GM12878 (cell line): ENCODE data around the gene UNCX. TPM values are rescaled to one million over a fixed set of nuclear protein-coding genes. Genes with fewer than 3 reads are reported as not detected.

Experiments used
- ATAC-seq: fragments of 200-7000 bp; cut with Tn5 transposase; 3 replicates; pipeline ENCODE4 v1.9.1; 2020; ENCODE audit warnings: mild to moderate bottlenecking, moderate library complexity
- BruUV-seq: library from RNA; stranded (reverse); fragments of 400-500 nt; replicated peaks from 2 replicates; lab custom pipeline; 2021; lab: Mats Ljungman, UMichigan
- CTCF ChIA-PET: fragments of 300-600 bp; sonication (Branson Sonifier 250); formaldehyde crosslinking; extraction: SDS; loops from one replicate; lab custom pipeline; 2021; ENCODE audit warnings: inconsistent platforms; lab: Yijun Ruan, JAX
- POLR2A ChIA-PET: fragments of 350-600 bp; formaldehyde crosslinking; extraction: SDS; loops from one replicate; lab custom pipeline; 2021; ENCODE audit warnings: inconsistent platforms; lab: Charles Lee
- RAD21 ChIA-PET: fragments of 300-600 bp; sonication (Branson Sonifier 250); formaldehyde crosslinking; loops from one replicate; lab custom pipeline; 2023; ENCODE audit warnings: antibody characterized with exemption; ENCODE audit not compliant: unreplicated experiment; lab: Charles Lee
- SMC1A ChIA-PET: fragments of 300-600 bp; sonication (Branson Sonifier 250); formaldehyde crosslinking; loops from one replicate; lab custom pipeline; 2023; ENCODE audit not compliant: unreplicated experiment, uncharacterized antibody; lab: Charles Lee
- DNase-seq: peaks from one replicate; pipeline ENCODE4 v3.0.0-alpha.2; 2011; ENCODE audit warnings: low read depth, low spot score
- FAIRE-seq: peaks from 3 replicates; lab custom pipeline; 2011; peaks lifted over from hg19 to GRCh38; lab: Jason Lieb, UNC
- H2AFZ ChIP-seq: 2 replicates; pipeline ENCODE4 v1.6.0; 2011; ENCODE audit warnings: low read depth, low read length, control low read depth; ENCODE audit not compliant: control insufficient read depth
- H3K27ac ChIP-seq: 2 replicates; pipeline ENCODE4 v1.5.1; 2011; ENCODE audit warnings: control low read depth; ENCODE audit not compliant: control insufficient read depth, insufficient read depth
- H3K27me3 ChIP-seq, 2 experiments: replicated peaks in 1 of 2; 2 replicates each; pipeline versions ENCODE4 v1.6.0 to v1.6.1; 2011; ENCODE audit warnings: low read length in 1 of 2; ENCODE audit not compliant: control insufficient read depth in 2 of 2, insufficient read depth in 2 of 2
- H3K36me3 ChIP-seq, 2 experiments: 2 replicates each; pipeline ENCODE4 v1.5.1; 2011; ENCODE audit warnings: low read length in 1 of 2; ENCODE audit not compliant: control insufficient read depth in 2 of 2, insufficient read depth in 2 of 2
- H3K4me1 ChIP-seq: 2 replicates; pipeline ENCODE4 v1.6.1; 2011; ENCODE audit warnings: mild to moderate bottlenecking, low read length, moderate library complexity, mixed read lengths; ENCODE audit not compliant: control insufficient read depth, insufficient read depth
- H3K4me2 ChIP-seq: 2 replicates; pipeline ENCODE4 v1.6.0; 2011; ENCODE audit warnings: control low read depth; ENCODE audit not compliant: control insufficient read depth, insufficient read depth
- H3K4me3 ChIP-seq: fragments of 200-600 bp; sonication (generic); 2 replicates; pipeline ENCODE4 v1.5.1; 2016
- H3K79me2 ChIP-seq: 2 replicates; pipeline ENCODE4 v1.6.0; 2011; ENCODE audit warnings: low read length; ENCODE audit not compliant: control insufficient read depth, insufficient read depth
- H3K9ac ChIP-seq: 2 replicates; pipeline ENCODE4 v1.8.0; 2011; ENCODE audit warnings: low read length, control low read depth, mixed read lengths; ENCODE audit not compliant: control insufficient read depth, insufficient read depth
- H3K9me3 ChIP-seq: replicated peaks from 3 replicates; pipeline ENCODE4 v1.5.1; 2011; ENCODE audit warnings: mild to moderate bottlenecking, low read length; ENCODE audit not compliant: control insufficient read depth, insufficient read depth
- H4K20me1 ChIP-seq: 2 replicates; pipeline ENCODE4 v1.6.0; 2011; ENCODE audit not compliant: control insufficient read depth, insufficient read depth
- BHLHE40 ChIP-seq, 2 experiments: fragments of 450-650 bp in 1 of 2; IDR thresholded peaks; 2 replicates each; pipeline ENCODE4 v1.6.1; 2011 to 2017; ENCODE audit warnings: low read depth in 2 of 2, borderline replicate concordance in 1 of 2, improper control_type of control experiment in 1 of 2, low read length in 1 of 2, mild to moderate bottlenecking in 1 of 2
- CHD2 ChIP-seq: IDR thresholded peaks from 2 replicates; pipeline ENCODE4 v1.6.1; 2011; ENCODE audit warnings: low read depth, low read length, improper control_type of control experiment, borderline replicate concordance
- ESRRA ChIP-seq: IDR thresholded peaks from 2 replicates; pipeline ENCODE4 v1.6.1; 2012; ENCODE audit warnings: mild to moderate bottlenecking, low read length, improper control_type of control experiment
- HCFC1 ChIP-seq: fragments of 150-350 bp; IDR thresholded peaks from 2 replicates; pipeline ENCODE4 v1.6.1; 2014; ENCODE audit warnings: low read length
- KLF5 ChIP-seq: fragments of 450-650 bp; IDR thresholded peaks from 2 replicates; pipeline ENCODE4 v1.6.1; 2014; ENCODE audit warnings: mild to moderate bottlenecking; ENCODE audit not compliant: partially characterized antibody
- NFIC ChIP-seq: IDR thresholded peaks from 2 replicates; pipeline ENCODE4 v1.6.1; 2012; ENCODE audit warnings: low read depth, mild to moderate bottlenecking, inconsistent platforms, low read length, moderate library complexity
- NFXL1 ChIP-seq: fragments of 450-650 bp; IDR thresholded peaks from 2 replicates; pipeline ENCODE4 v1.6.1; 2017; ENCODE audit warnings: antibody characterized with exemption, mild to moderate bottlenecking, borderline replicate concordance
- NR2C2 ChIP-seq: IDR thresholded peaks from 2 replicates; pipeline ENCODE4 v1.6.1; 2011; ENCODE audit warnings: borderline replicate concordance, low read depth; ENCODE audit not compliant: control insufficient read depth, insufficient read length
- PML ChIP-seq: IDR thresholded peaks from 2 replicates; pipeline ENCODE4 v1.6.1; 2012; ENCODE audit warnings: low read length, inconsistent platforms
- POLR2AphosphoS5 ChIP-seq: IDR thresholded peaks from 2 replicates; pipeline ENCODE4 v1.6.1; 2011; ENCODE audit warnings: mild to moderate bottlenecking, low read length, inconsistent platforms
- REST ChIP-seq: IDR thresholded peaks from 2 replicates; pipeline ENCODE4 v1.6.1; 2012; ENCODE audit warnings: mild to moderate bottlenecking, low read depth, low read length
- SMC3 ChIP-seq: IDR thresholded peaks from 2 replicates; pipeline ENCODE4 v1.6.1; 2011; ENCODE audit warnings: low read length, improper control_type of control experiment, borderline replicate concordance
- STAT1 ChIP-seq: fragments of 450-650 bp; conservative IDR thresholded peaks from 2 replicates; pipeline ENCODE4 v1.6.1; 2014; ENCODE audit warnings: antibody characterized with exemption, mild to moderate bottlenecking
- YBX1 ChIP-seq: fragments of 450-650 bp; IDR thresholded peaks from 2 replicates; pipeline ENCODE4 v1.6.1; 2016; ENCODE audit warnings: antibody characterized with exemption
- ZNF24 ChIP-seq: fragments of 450-650 bp; IDR thresholded peaks from 2 replicates; pipeline ENCODE4 v1.6.1; 2017; ENCODE audit warnings: antibody characterized with exemption, mild to moderate bottlenecking
- ZNF384 ChIP-seq: IDR thresholded peaks from 2 replicates; pipeline ENCODE4 v1.6.1; 2012; ENCODE audit warnings: low read depth, mild to moderate bottlenecking, low read length, improper control_type of control experiment, borderline replicate concordance
- ZZZ3 ChIP-seq: IDR thresholded peaks from 2 replicates; pipeline ENCODE4 v1.6.1; 2011; ENCODE audit warnings: low read depth; ENCODE audit not compliant: control insufficient read depth, insufficient read length
- WGBS: methylation state at CpG from one replicate; pipeline ENCODE4 v1.1.6; 2016; ENCODE audit warnings: low lambda C conversion rate; ENCODE audit not compliant: insufficient replicate concordance, insufficient coverage; ENCODE audit errors: missing lambda C conversion rate; 5-methylcytosine and 5-hydroxymethylcytosine counted together
- in situ Hi-C: fragments of 300-500 bp; cut with MboI; formaldehyde crosslinking; loops from 9 replicates; pipeline ENCODE4 v1.14.3; 2018; ENCODE audit warnings: mixed read lengths
- intact Hi-C: fragments of 100-400 bp; cut with micrococcal nuclease; formaldehyde crosslinking; loops from one replicate; pipeline ENCODE4 v1.14.2; 2022; ENCODE audit not compliant: unreplicated experiment
- polyA plus RNA-seq, 11 experiments: library from polyadenylated mRNA; depleted of rRNA in 4 of 11; unstranded in 6 of 11; stranded (reverse) in 5 of 11; fragments of >200 nt; fragmentation: Nextera tagmentation in 4 of 11; fragmentation: Illumina TruSeq in 1 of 11; extraction: Ambion mirVana in 4 of 11; extraction: Trizol in 1 of 11; gene quantifications; 1 replicate in 1 of 11; 2 replicates in 10 of 11; pipeline versions ENCODE4 v1.2.1 to v1.2.3, GENCODE V29; 2011 to 2016; ENCODE audit warnings: inconsistent platforms in 2 of 11, missing spikeins in 2 of 11, low read depth in 1 of 11
- total RNA-seq, 4 experiments: library from RNA; depleted of rRNA in 3 of 4; stranded (reverse); fragments of >200 nt in 3 of 4; fragmentation: Illumina TruSeq in 1 of 4; extraction: Trizol in 1 of 4; gene quantifications; 2 replicates each; pipeline versions ENCODE4 v1.2.1 to v1.2.3, GENCODE V29; 2013 to 2021

UNCX gene
- total and polyA plus RNA-seq, 10 of the 15 experiments (the other 5 are each of a cell fraction or from before 2014, with no cell fraction given): not detected

DNA sequence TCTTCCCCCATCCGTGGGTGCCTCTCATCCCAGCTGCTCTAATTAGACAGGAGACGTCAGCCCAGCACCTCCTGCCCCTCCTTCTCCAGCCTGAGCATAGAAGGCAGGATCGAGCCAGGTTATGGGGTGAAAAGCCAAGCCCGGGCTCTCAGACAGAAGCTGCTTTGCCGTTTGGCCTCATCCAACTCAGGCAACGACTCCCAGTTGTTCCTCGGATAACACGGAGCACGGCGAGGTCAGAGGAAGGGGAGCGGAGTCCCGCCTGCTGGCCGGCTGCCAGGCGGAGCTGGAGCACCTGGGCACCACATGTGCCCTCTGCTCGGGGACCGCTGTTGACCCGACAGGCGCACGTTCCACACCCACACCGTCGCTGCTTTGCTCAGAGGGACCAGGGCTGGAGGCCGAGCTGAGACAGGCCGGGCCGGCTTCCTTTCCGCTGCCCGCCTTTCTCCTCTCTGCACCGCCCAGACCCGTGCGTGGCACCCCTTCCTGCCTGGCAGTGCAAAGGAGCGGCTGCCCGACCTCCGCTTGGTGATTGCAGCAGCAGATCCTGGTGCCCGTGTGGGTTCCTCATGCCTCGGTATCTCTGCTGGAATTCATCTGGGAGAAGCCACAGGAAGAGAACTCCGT is 21.6 kb upstream of the UNCX start:
- POLR2A ChIA-PET: no interaction called here
- DNase-seq: no peak
- Histone ChIP-seq H3K27me3 (0 out of 4 replicates have a peak, but pooled peaks cover 0 to 1% of the 10 kb centered on the region in 2 experiments), H3K79me2 (no peaks in the 10 kb centered on the region), H2AFZ (no peak overlapping the region), H3K4me1 (no peaks in the 10 kb centered on the region), H3K27ac (no peak overlapping the region), H4K20me1 (no peaks in the 10 kb centered on the region), H3K4me3 (no peak overlapping the region), H3K9me3 (no peaks in the 10 kb centered on the region), H3K36me3 (no peaks in the 10 kb centered on the region), H3K4me2 (no peak overlapping the region), H3K9ac (no peak overlapping the region)
- ATAC-seq: no peak
- no TSS peak for BruUV-seq
- TF ChIP-seq ESRRA: no peak
- no peak for TF ChIP-seq PML
- no peak for TF ChIP-seq ZNF24
- no peak for TF ChIP-seq ZNF384
- TF ChIP-seq REST: no peak
- no peak for TF ChIP-seq SMC3
- TF ChIP-seq KLF5: no peak
- no peak for TF ChIP-seq POLR2AphosphoS5
- TF ChIP-seq YBX1: no peak
- no peak for TF ChIP-seq HCFC1
- TF ChIP-seq ZZZ3: no peak
- no peak for TF ChIP-seq NR2C2
- no peak for TF ChIP-seq STAT1
- TF ChIP-seq NFIC: no peak
- no peak for TF ChIP-seq BHLHE40 (IDR thresholded peaks at IDR 0.05; ENCODE audit: borderline replicate concordance in 1 of 2, low read depth in 2 of 2, low read length in 1 of 2)
- no peak for TF ChIP-seq CHD2
- TF ChIP-seq NFXL1: no peak
- WGBS: 53% methylated on average over 35 of the region's 35 CpGs
- SMC1A ChIA-PET: no interaction called here
- intact Hi-C loops (no loop called here), in situ Hi-C loops (no loop called here)
- CTCF ChIA-PET: no interaction called here
- FAIRE-seq: no peak
- RAD21 ChIA-PET: no interaction called here
